Measurements from ENCODE around the gene KLHDC7A. TPM values are rescaled to one million over a fixed set of nuclear protein-coding genes. Genes with fewer than 3 reads are reported as not detected.

Gene KLHDC7A
- total and polyA plus RNA-seq, 2 experiments from 2014 or later, result 2.2 to 2.3 TPM

- Histone ChIP-seq H3K4me2 (no peak overlapping the region), H4K20me1 (ENCODE audit: insufficient read depth, poor library complexity, severe bottlenecking) (no peaks in the 10 kb centered on the region), H3K79me2 (no peaks in the 10 kb centered on the region), H3K36me3 (replicated peaks; ENCODE audit: insufficient read depth, low read depth) (no peaks in the 10 kb centered on the region), H3K27me3 (no peaks in the 10 kb centered on the region), H3K4me3 (no peak overlapping the region), H3K9me3 (ENCODE audit: low read depth) (no peaks in the 10 kb centered on the region), H3K9me2 (replicated peaks; ENCODE audit: insufficient read depth) (no peaks in the 10 kb centered on the region), H2AFZ (no peak overlapping the region), H3K4me1 (ENCODE audit: insufficient read depth) (no peaks in the 10 kb centered on the region), H3K27ac (no peak overlapping the region)
- no peak for DNase-seq (ENCODE audit: low spot score)
- TF ChIP-seq CTCF (IDR thresholded peaks at IDR 0.05; ENCODE audit: poor library complexity) (no peak), EZH2 (IDR thresholded peaks at IDR 0.05; ENCODE audit: borderline replicate concordance) (no peak), EZH2phosphoT487 (IDR thresholded peaks at IDR 0.05; ENCODE audit: low read depth, severe bottlenecking, unreplicated experiment) (no peak)
- 88% methylated on average over 1 of the region's 1 CpG for WGBS (ENCODE audit: low lambda C conversion rate, missing lambda C conversion rate)
These were observed 33.3 kb downstream of the KLHDC7A start for GRCh38 chr1:18513995-18514394.

GRCh38 chr1:18515120-18515667 lies 34.5 kb downstream of the KLHDC7A start:
- Histone ChIP-seq H2AFZ (no peak overlapping the region), H3K9me3 (ENCODE audit: low read depth) (no peaks in the 10 kb centered on the region), H3K27ac (no peak overlapping the region), H3K27me3 (no peaks in the 10 kb centered on the region), H3K4me1 (ENCODE audit: insufficient read depth) (no peaks in the 10 kb centered on the region), H3K79me2 (no peaks in the 10 kb centered on the region), H4K20me1 (ENCODE audit: insufficient read depth, poor library complexity, severe bottlenecking) (no peaks in the 10 kb centered on the region), H3K4me3 (no peak overlapping the region), H3K36me3 (replicated peaks; ENCODE audit: insufficient read depth, low read depth) (no peaks in the 10 kb centered on the region), H3K9me2 (replicated peaks; ENCODE audit: insufficient read depth) (no peaks in the 10 kb centered on the region), H3K4me2 (no peak overlapping the region)
- TF ChIP-seq CTCF (IDR thresholded peaks at IDR 0.05; ENCODE audit: poor library complexity) (no peak), EZH2 (IDR thresholded peaks at IDR 0.05; ENCODE audit: borderline replicate concordance) (no peak), EZH2phosphoT487 (IDR thresholded peaks at IDR 0.05; ENCODE audit: low read depth, severe bottlenecking, unreplicated experiment) (no peak)
- no peak for DNase-seq (ENCODE audit: low spot score)
- WGBS (ENCODE audit: low lambda C conversion rate, missing lambda C conversion rate), result 80% methylated on average over 1 of the region's 1 CpG

GRCh38 chr1:18516473-18516872 lies 35.7 kb downstream of the KLHDC7A start:
- Histone ChIP-seq H3K4me2 (no peak overlapping the region), H3K36me3 (replicated peaks; ENCODE audit: insufficient read depth, low read depth) (no peaks in the 10 kb centered on the region), H3K4me1 (ENCODE audit: insufficient read depth) (no peaks in the 10 kb centered on the region), H3K27me3 (no peaks in the 10 kb centered on the region), H3K9me3 (ENCODE audit: low read depth) (no peaks in the 10 kb centered on the region), H3K9me2 (replicated peaks; ENCODE audit: insufficient read depth) (no peaks in the 10 kb centered on the region), H3K4me3 (no peak overlapping the region), H4K20me1 (ENCODE audit: insufficient read depth, poor library complexity, severe bottlenecking) (no peaks in the 10 kb centered on the region), H3K79me2 (no peaks in the 10 kb centered on the region), H2AFZ (no peak overlapping the region), H3K27ac (no peak overlapping the region)
- no peak for DNase-seq (ENCODE audit: low spot score)
- WGBS (ENCODE audit: low lambda C conversion rate, missing lambda C conversion rate), result 35% methylated on average over 1 of the region's 1 CpG
- TF ChIP-seq EZH2 (IDR thresholded peaks at IDR 0.05; ENCODE audit: borderline replicate concordance) (no peak), EZH2phosphoT487 (IDR thresholded peaks at IDR 0.05; ENCODE audit: low read depth, severe bottlenecking, unreplicated experiment) (no peak), CTCF (IDR thresholded peaks at IDR 0.05; ENCODE audit: poor library complexity) (no peak)

Data from hepatocyte (in vitro differentiated cells).